Uterus (tissue), 4 donors: ENCODE data around the gene MPIG6B. TPM values are rescaled to one million over a fixed set of nuclear protein-coding genes. Genes with fewer than 3 reads are reported as not detected.

Source experiments
- DNase-seq, 2 donors: peaks; one replicate each; pipeline ENCODE4 v3.0.0-alpha.2; 2019 to 2020
- H3K27ac ChIP-seq, 2 donors: fragments of 200-600 bp; sonication (generic); 1 replicate in 1 of 2; 2 replicates in 1 of 2; pipeline ENCODE4 v1.5.1; 2016 to 2018
- H3K27me3 ChIP-seq, 2 donors: fragments of 200-600 bp; sonication (generic); one replicate each; pipeline ENCODE4 v1.5.1; 2018 to 2019; ENCODE audit warnings: control low read depth in 1 of 2
- H3K36me3 ChIP-seq, 2 donors: fragments of 200-600 bp; sonication (generic); one replicate each; pipeline ENCODE4 v1.5.1; 2019; ENCODE audit warnings: control low read depth in 1 of 2
- H3K4me1 ChIP-seq, 2 donors: fragments of 200-600 bp; sonication (generic); one replicate each; pipeline ENCODE4 v1.5.1; 2018 to 2019; ENCODE audit warnings: control low read depth in 1 of 2
- H3K4me3 ChIP-seq, 2 donors: fragments of 200-600 bp; sonication (generic); 1 replicate in 1 of 2; 2 replicates in 1 of 2; pipeline ENCODE4 v1.5.1; 2018 to 2019; ENCODE audit warnings: mild to moderate bottlenecking in 1 of 2
- H3K9me3 ChIP-seq, 2 donors: fragments of 200-600 bp; sonication (generic); one replicate each; pipeline ENCODE4 v1.5.1; 2019; ENCODE audit warnings: control low read depth in 1 of 2
- CTCF ChIP-seq, 4 experiments: fragments of 200-600 bp in 2 of 4; fragments of 450-650 bp in 2 of 4; sonication (generic) in 2 of 4; IDR thresholded peaks; one replicate each; pipeline ENCODE4 v1.5.1; 2016 to 2019; ENCODE audit warnings: antibody characterized with exemption in 4 of 4, mild to moderate bottlenecking in 2 of 4, moderate library complexity in 1 of 4
- POLR2A ChIP-seq, 2 donors: fragments of 450-650 bp; IDR thresholded peaks; one replicate each; pipeline ENCODE4 v1.6.1; 2016; ENCODE audit warnings: antibody characterized with exemption in 2 of 2, mild to moderate bottlenecking in 1 of 2, moderate library complexity in 1 of 2
- intact Hi-C: fragments of 100-400 bp; cut with DNase I; formaldehyde crosslinking; loops from one replicate; pipeline ENCODE4 v1.15.1; 2023; ENCODE audit warnings: low total_unique reads
- total RNA-seq, 4 donors: library from RNA; depleted of rRNA in 3 of 4; stranded (reverse); fragments of >200 nt in 3 of 4; gene quantifications; one replicate each; pipeline versions ENCODE4 v1.1.0 to v1.2.4, GENCODE V29; 2014 to 2023
- donor health status: DM: yes; HTN: yes; CAD: no.

Gene MPIG6B
- total RNA-seq, 4 donors from 2014 or later, result 0.49 TPM; not detected in 3

- Histone ChIP-seq H3K27me3 (no peaks in the 10 kb centered on the region), H3K36me3 (no peaks in the 10 kb centered on the region), H3K9me3 (no peaks in the 10 kb centered on the region), H3K4me1 (no peaks in the 10 kb centered on the region), H3K4me3 (no peak overlapping the region), H3K27ac (no peak overlapping the region)
- intact Hi-C loops, result no loop called here
- TF ChIP-seq CTCF (IDR thresholded peaks at IDR 0.05) (no peak), POLR2A (IDR thresholded peaks at IDR 0.05) (no peak)
- no peak for DNase-seq
Measured at GRCh38 chr6:31710523-31711219, 12.5 kb upstream of the MPIG6B start.

- no peak for TF ChIP-seq POLR2A (IDR thresholded peaks at IDR 0.05)
- TF ChIP-seq CTCF (IDR thresholded peaks at IDR 0.05), result no peak
- Histone ChIP-seq H3K27me3 (no peaks in the 10 kb centered on the region), H3K9me3 (no peaks in the 10 kb centered on the region), H3K4me1 (no peaks in the 10 kb centered on the region), H3K4me3 (no peak overlapping the region), H3K36me3 (no peaks in the 10 kb centered on the region), H3K27ac (no peak overlapping the region)
- intact Hi-C loops, result no loop called here
- DNase-seq, result no peak
Measured at GRCh38 chr6:31711233-31711632, 11.9 kb upstream of the MPIG6B start.

GRCh38 chr6:31712296-31712695 is 10.9 kb upstream of the MPIG6B start:
- Histone ChIP-seq H3K4me1 (no peaks in the 10 kb centered on the region), H3K27me3 (no peaks in the 10 kb centered on the region), H3K9me3 (no peaks in the 10 kb centered on the region), H3K4me3 (no peak overlapping the region), H3K36me3 (no peaks in the 10 kb centered on the region), H3K27ac (no peak overlapping the region)
- TF ChIP-seq POLR2A (IDR thresholded peaks at IDR 0.05), result no peak
- TF ChIP-seq CTCF (IDR thresholded peaks at IDR 0.05), result no peak
- no peak for DNase-seq
- intact Hi-C loops, result no loop called here

- DNase-seq, result no peak
- H3K4me1 ChIP-seq, result no peaks in the 10 kb centered on the region
- no peaks in the 10 kb centered on the region for H3K27me3 ChIP-seq
- H3K36me3 ChIP-seq, result no peaks in the 10 kb centered on the region
- H3K9me3 ChIP-seq, result no peaks in the 10 kb centered on the region
- H3K27ac ChIP-seq, result no peak overlapping the region
- intact Hi-C loops, result no loop called here
- no peak overlapping the region for H3K4me3 ChIP-seq
- no peak for TF ChIP-seq CTCF (IDR thresholded peaks at IDR 0.05)
- TF ChIP-seq POLR2A (IDR thresholded peaks at IDR 0.05), result no peak
Measured at GRCh38 chr6:31713465-31713864, 9.7 kb upstream of the MPIG6B start.

GRCh38 chr6:31713991-31714684 is 9.0 kb upstream of the MPIG6B start:
- intact Hi-C loops, result no loop called here
- no peaks in the 10 kb centered on the region for H3K9me3 ChIP-seq

More at GRCh38 chr6:31713991-31714684, 9.0 kb upstream of the MPIG6B start:
- DNase-seq, result no peak
- Histone ChIP-seq H3K27ac (no peak overlapping the region), H3K4me3 (no peak overlapping the region), H3K36me3 (no peaks in the 10 kb centered on the region), H3K27me3 (no peaks in the 10 kb centered on the region), H3K4me1 (no peaks in the 10 kb centered on the region)
- TF ChIP-seq CTCF (IDR thresholded peaks at IDR 0.05) (no peak), POLR2A (IDR thresholded peaks at IDR 0.05) (no peak)
